Natural killer cell treated with Interleukin-12 subunit alpha and Interleukin-12 subunit beta and Interleukin-15 and Interleukin-18, amount 100 ng/mL, for 72 hours (primary cell): ENCODE results near the gene FARSB. TPM values are rescaled to one million over a fixed set of nuclear protein-coding genes. Genes with fewer than 3 reads are reported as not detected.
"Not testable (repeated sequence)": the region's sequence is repeated elsewhere in the genome, so short reads cannot be mapped to it uniquely, and the experiment has no call there.

ENCODE experiments used
- ATAC-seq, 2 donors: fragments of 150-1000 bp; cut with Tn5 transposase in 1 of 2; sonication (Bioruptor Pico), chemical (Tn5 transposase) in 1 of 2; 2 replicates each; pipeline ENCODE4 v1.10.0; 2021
- DNase-seq: peaks from one replicate; pipeline ENCODE4 v3.0.0; 2022; ENCODE audit warnings: low spot score
- H3K27ac Mint-ChIP-seq, 2 donors: 1 replicate in 1 of 2; 2 replicates in 1 of 2; pipeline ENCODE4 v1.8.0; 2022; ENCODE audit warnings: mixed read lengths in 2 of 2, mild to moderate bottlenecking in 1 of 2, moderate library complexity in 1 of 2
- H3K27me3 Mint-ChIP-seq, 2 donors: 1 replicate in 1 of 2; 2 replicates in 1 of 2; pipeline ENCODE4 v1.8.0; 2022; ENCODE audit warnings: mixed read lengths in 2 of 2
- H3K36me3 Mint-ChIP-seq: one replicate; pipeline ENCODE4 v1.8.0; 2022; ENCODE audit warnings: mixed read lengths
- H3K4me1 Mint-ChIP-seq, 2 donors: 1 replicate in 1 of 2; 2 replicates in 1 of 2; pipeline ENCODE4 v1.8.0; 2022; ENCODE audit warnings: low read depth in 2 of 2, mixed read lengths in 2 of 2, mild to moderate bottlenecking in 1 of 2
- H3K4me3 Mint-ChIP-seq: one replicate; pipeline ENCODE4 v1.8.0; 2022; ENCODE audit warnings: mixed read lengths
- H3K9me3 Mint-ChIP-seq: 2 replicates; pipeline ENCODE4 v1.8.0; 2022; ENCODE audit warnings: mixed read lengths
- total RNA-seq, 2 donors: library from RNA; stranded (reverse); gene quantifications; one replicate each; pipeline ENCODE4 v1.2.3, GENCODE V29; 2022

FARSB gene
- total RNA-seq, result 10 to 100 TPM; 27.7 to 44.5 TPM

- ATAC-seq (peak; percentile 96 to 98), DNase-seq (peak; percentile 92)
- no peaks in the 10 kb centered on the region for H3K9me3 Mint-ChIP-seq
- H3K36me3 Mint-ChIP-seq, result peaks cover 6% of the 10 kb centered on the region
- H3K27me3 Mint-ChIP-seq, result no peaks in the 10 kb centered on the region
- H3K27ac Mint-ChIP-seq, result peak within 1 kb of the TSS; percentile 99 to 100
- peak within 1 kb of the TSS; percentile 95 for H3K4me3 Mint-ChIP-seq
- H3K4me1 Mint-ChIP-seq, result peaks cover 35 to 38% of the 10 kb centered on the region in 2 donors
These were observed at the start of gene FARSB for GRCh38 chr2:222655787-222656525. FARSB (minus strand) TSS chr2:222656092; CDS start chr2:222656073, 19 bp downstream.

GRCh38 chr2:222703886-222704285 lies 48.0 kb upstream of the FARSB start:
- Mint-ChIP-seq H3K9me3 (no peaks in the 10 kb centered on the region), H3K27me3 (peaks cover 9 to 33% of the 10 kb centered on the region in 2 donors), H3K27ac (no peak overlapping the region), H3K4me1 (peaks cover 11 to 13% of the 10 kb centered on the region in 2 donors), H3K36me3 (no peaks in the 10 kb centered on the region), H3K4me3 (no peak overlapping the region)
- ATAC-seq (no peak), DNase-seq (no peak)

GRCh38 chr2:222703091-222703490 lies 47.2 kb upstream of the FARSB start:
- no peak for DNase-seq
- H3K4me3 Mint-ChIP-seq, result no peak overlapping the region
- H3K9me3 Mint-ChIP-seq, result no peaks in the 10 kb centered on the region
- H3K27me3 Mint-ChIP-seq, result peaks cover 13 to 33% of the 10 kb centered on the region in 2 donors
- no peaks in the 10 kb centered on the region for H3K36me3 Mint-ChIP-seq
- no peak for ATAC-seq
- H3K4me1 Mint-ChIP-seq, result peaks cover 10 to 13% of the 10 kb centered on the region in 2 donors
- H3K27ac Mint-ChIP-seq, result no peak overlapping the region

GRCh38 chr2:222701721-222702131 lies 45.8 kb upstream of the FARSB start:
- Mint-ChIP-seq H3K27ac (no peak overlapping the region), H3K4me1 (peaks cover 5 to 13% of the 10 kb centered on the region in 2 donors), H3K4me3 (peak overlapping the region; percentile 43), H3K36me3 (no peaks in the 10 kb centered on the region), H3K9me3 (no peaks in the 10 kb centered on the region), H3K27me3 (peaks cover 17 to 28% of the 10 kb centered on the region in 2 donors)
- no peak for DNase-seq
- ATAC-seq, result peak in 1 of 2 donors; percentile 54

GRCh38 chr2:222701233-222701632 lies 45.3 kb upstream of the FARSB start:
- ATAC-seq (no peak), DNase-seq (no peak)
- Mint-ChIP-seq H3K36me3 (no peaks in the 10 kb centered on the region), H3K4me1 (peaks cover 5 to 13% of the 10 kb centered on the region in 2 donors), H3K27me3 (peaks cover 17 to 26% of the 10 kb centered on the region in 2 donors), H3K9me3 (no peaks in the 10 kb centered on the region), H3K27ac (no peak overlapping the region), H3K4me3 (peak overlapping the region; percentile 43)

GRCh38 chr2:222698276-222698675 lies 42.4 kb upstream of the FARSB start:
- Mint-ChIP-seq H3K4me1 (peaks cover 5 to 13% of the 10 kb centered on the region in 2 donors), H3K9me3 (no peaks in the 10 kb centered on the region), H3K36me3 (no peaks in the 10 kb centered on the region), H3K27me3 (peaks cover 19 to 26% of the 10 kb centered on the region in 2 donors), H3K4me3 (no peak overlapping the region), H3K27ac (no peak overlapping the region)
- DNase-seq, result no peak
- no peak for ATAC-seq

- peaks cover 0 to 11% of the 10 kb centered on the region in 2 donors for H3K27me3 Mint-ChIP-seq
- H3K36me3 Mint-ChIP-seq, result no peaks in the 10 kb centered on the region
- ATAC-seq (no peak), DNase-seq (no peak)
- H3K27ac Mint-ChIP-seq, result no peak overlapping the region
- no peaks in the 10 kb centered on the region for H3K4me1 Mint-ChIP-seq
- no peak overlapping the region for H3K4me3 Mint-ChIP-seq
- no peaks in the 10 kb centered on the region for H3K9me3 Mint-ChIP-seq
These were observed 37.9 kb upstream of the FARSB start for GRCh38 chr2:222693837-222694236.

- not testable (repeated sequence) for H3K4me3 Mint-ChIP-seq, H3K27ac Mint-ChIP-seq, H3K27me3 Mint-ChIP-seq, DNase-seq, H3K4me1 Mint-ChIP-seq, H3K36me3 Mint-ChIP-seq, ATAC-seq, H3K9me3 Mint-ChIP-seq
These were observed 37.5 kb upstream of the FARSB start for GRCh38 chr2:222693413-222693812.

- Mint-ChIP-seq H3K9me3 (no peaks in the 10 kb centered on the region), H3K4me1 (no peaks in the 10 kb centered on the region), H3K27ac (no peak overlapping the region), H3K4me3 (no peak overlapping the region), H3K27me3 (peaks cover 7 to 15% of the 10 kb centered on the region in 2 donors), H3K36me3 (no peaks in the 10 kb centered on the region)
- DNase-seq, result peak; percentile 70
- ATAC-seq, result peak; percentile 85 to 89
These were observed 34.8 kb upstream of the FARSB start for GRCh38 chr2:222690564-222691200.

- no peak for ATAC-seq
- H3K36me3 Mint-ChIP-seq, result no peaks in the 10 kb centered on the region
These were observed 33.4 kb upstream of the FARSB start for GRCh38 chr2:222689322-222689721.

GRCh38 chr2:222688917-222689316 lies 33.0 kb upstream of the FARSB start:
- DNase-seq (no peak), ATAC-seq (no peak)
- no peak overlapping the region for H3K4me3 Mint-ChIP-seq
- no peaks in the 10 kb centered on the region for H3K36me3 Mint-ChIP-seq
- no peak overlapping the region for H3K27ac Mint-ChIP-seq
- H3K4me1 Mint-ChIP-seq, result no peaks in the 10 kb centered on the region
- H3K27me3 Mint-ChIP-seq, result peaks cover 7 to 15% of the 10 kb centered on the region in 2 donors
- no peaks in the 10 kb centered on the region for H3K9me3 Mint-ChIP-seq

More at GRCh38 chr2:222689322-222689721, 33.4 kb upstream of the FARSB start:
- Mint-ChIP-seq H3K27ac (no peak overlapping the region), H3K9me3 (no peaks in the 10 kb centered on the region), H3K27me3 (peaks cover 7 to 15% of the 10 kb centered on the region in 2 donors), H3K4me1 (no peaks in the 10 kb centered on the region), H3K4me3 (no peak overlapping the region)
- no peak for DNase-seq

- peaks cover 16 to 35% of the 10 kb centered on the region in 2 donors for H3K27me3 Mint-ChIP-seq
- no peaks in the 10 kb centered on the region for H3K9me3 Mint-ChIP-seq
- H3K4me3 Mint-ChIP-seq, result no peak overlapping the region
- no peaks in the 10 kb centered on the region for H3K4me1 Mint-ChIP-seq
- no peak overlapping the region for H3K27ac Mint-ChIP-seq
- no peaks in the 10 kb centered on the region for H3K36me3 Mint-ChIP-seq
- DNase-seq, result no peak
- no peak for ATAC-seq
These were observed 30.3 kb upstream of the FARSB start for GRCh38 chr2:222686086-222686750.

- no peaks in the 10 kb centered on the region for H3K36me3 Mint-ChIP-seq
These were observed 27.9 kb upstream of the FARSB start for GRCh38 chr2:222683805-222684204.

GRCh38 chr2:222677981-222678380 lies 22.1 kb upstream of the FARSB start:
- ATAC-seq, result no peak
- Mint-ChIP-seq H3K9me3 (no peaks in the 10 kb centered on the region), H3K27ac (no peak overlapping the region), H3K4me3 (no peak overlapping the region), H3K27me3 (peaks cover 48 to 65% of the 10 kb centered on the region in 2 donors), H3K4me1 (no peaks in the 10 kb centered on the region), H3K36me3 (no peaks in the 10 kb centered on the region)
- no peak for DNase-seq

More at GRCh38 chr2:222683805-222684204, 27.9 kb upstream of the FARSB start:
- no peak overlapping the region for H3K4me3 Mint-ChIP-seq
- no peak overlapping the region for H3K27ac Mint-ChIP-seq
- no peaks in the 10 kb centered on the region for H3K9me3 Mint-ChIP-seq
- DNase-seq (no peak), ATAC-seq (no peak)
- H3K27me3 Mint-ChIP-seq, result peaks cover 25 to 43% of the 10 kb centered on the region in 2 donors
- H3K4me1 Mint-ChIP-seq, result no peaks in the 10 kb centered on the region
